Ammon's horn (tissue), 1 donor: Measurements from ENCODE around the gene AMZ1.

ENCODE experiments used
- DNase-seq: peaks from one replicate; pipeline ENCODE4 v3.0.0-alpha.2; 2016; ENCODE audit warnings: low spot score

Gene AMZ1

DNA sequence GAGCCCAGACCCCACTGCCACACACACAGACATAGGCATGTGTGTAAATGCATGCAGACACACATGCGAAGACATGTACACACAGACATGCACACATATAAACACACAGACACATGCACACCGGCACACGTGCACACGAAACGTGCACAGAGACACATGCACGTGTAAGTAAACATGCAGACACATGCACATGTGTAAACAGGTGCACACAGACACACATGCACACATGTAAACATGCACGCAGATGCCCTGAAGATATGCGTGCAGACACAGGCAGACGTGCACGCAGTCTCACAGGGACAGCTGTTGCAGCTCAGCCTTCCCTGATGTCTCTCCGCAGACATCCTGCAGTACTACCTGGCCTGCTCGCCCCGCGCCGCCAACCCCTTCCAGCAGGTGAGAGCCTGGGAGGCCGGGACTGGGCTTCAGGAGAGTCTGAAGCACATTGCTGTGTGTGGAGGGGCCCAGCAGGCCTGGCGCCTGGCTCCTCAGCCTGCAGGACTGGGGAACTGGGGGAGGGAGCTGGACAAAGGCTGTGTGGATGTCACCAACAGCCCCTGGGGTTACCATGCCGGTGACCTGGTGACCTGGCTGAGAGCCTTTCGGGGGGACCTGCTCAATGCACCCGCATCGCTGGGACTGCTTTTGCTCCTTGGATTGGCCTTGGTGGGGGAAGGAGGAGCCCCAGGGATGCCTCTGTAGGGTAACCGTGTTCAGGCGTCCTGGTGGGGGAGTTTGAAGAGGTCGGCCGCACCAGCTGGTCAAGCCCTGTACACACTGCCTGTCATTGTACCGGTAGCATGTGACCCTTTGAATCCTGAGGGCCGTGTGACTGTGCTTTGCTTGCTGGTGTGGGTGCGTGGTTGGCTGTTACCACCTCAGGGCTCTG, 35.9 kb upstream of the AMZ1 start:
- no peak for DNase-seq

DNA sequence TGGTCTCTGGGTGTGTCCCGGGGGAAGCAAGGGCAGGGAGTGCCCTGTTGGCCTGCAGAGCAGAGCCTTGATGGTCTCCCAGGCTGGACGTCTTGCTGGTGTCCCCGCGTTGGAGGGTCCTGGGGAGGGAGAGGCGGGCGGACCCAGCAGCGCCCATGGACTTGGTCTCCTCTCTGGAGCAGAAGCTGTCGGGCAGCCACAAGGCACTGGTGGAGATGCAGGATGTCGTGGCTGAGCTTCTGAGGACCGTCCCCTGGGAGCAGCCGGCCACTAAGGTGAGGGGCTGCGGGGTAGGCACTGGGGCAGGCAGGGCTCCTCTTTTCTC, 35.3 kb upstream of the AMZ1 start:
- no peak for DNase-seq

DNA sequence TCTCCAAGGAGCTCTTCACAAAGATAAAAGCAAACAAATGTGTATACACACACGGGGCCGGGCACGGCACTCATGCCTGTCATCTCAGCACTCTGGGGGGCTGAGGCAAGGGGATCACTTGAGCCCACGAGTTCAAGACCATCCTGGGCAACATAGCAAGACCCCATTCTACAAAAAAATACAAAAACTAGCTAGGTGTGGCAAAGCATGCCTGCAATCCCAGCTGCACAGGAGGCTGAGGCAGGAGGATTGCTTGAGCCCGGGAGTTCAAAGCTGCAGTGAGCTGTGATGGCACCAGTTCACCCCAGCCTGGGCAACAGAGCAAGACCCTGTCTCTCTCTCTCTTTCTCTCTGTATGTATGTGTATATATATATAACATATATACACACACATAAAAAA, 33.9 kb upstream of the AMZ1 start:
- no peak for DNase-seq

DNA sequence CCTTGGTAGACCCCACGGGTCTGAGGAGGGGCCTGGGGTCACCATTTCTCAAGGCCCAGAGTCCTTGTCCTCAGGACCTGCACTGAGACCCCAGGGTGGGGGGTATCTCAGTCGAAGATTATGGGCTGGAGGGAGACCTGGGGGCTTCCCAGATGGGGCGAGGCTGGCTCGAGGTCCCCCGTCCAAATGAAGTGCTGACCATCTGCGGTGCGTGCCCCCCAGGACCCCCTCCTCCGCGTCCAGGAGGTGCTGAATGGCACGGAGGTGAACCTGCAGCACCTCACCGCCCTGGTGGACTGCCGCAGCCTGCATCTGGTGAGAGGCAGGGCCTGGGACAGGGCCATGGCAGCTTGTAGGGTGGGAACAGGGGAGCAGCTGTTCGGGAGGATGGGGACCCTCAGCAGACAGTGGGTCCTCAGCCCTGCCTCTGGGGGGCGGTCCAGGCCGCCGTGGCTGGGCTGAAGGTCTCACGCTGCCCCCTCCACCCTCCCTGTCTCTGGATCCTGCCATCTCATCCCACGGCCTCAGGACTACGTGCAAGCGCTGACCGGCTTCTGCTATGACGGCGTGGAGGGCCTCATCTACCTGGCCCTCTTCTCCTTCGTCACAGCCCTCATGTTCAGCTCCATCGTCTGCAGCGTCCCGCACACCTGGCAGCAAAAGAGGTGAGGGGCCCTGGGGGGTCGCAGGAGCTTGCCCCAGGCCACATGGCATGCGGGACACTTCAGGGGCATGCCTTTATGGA, 32.0 kb upstream of the AMZ1 start:
- no peak for DNase-seq

DNA sequence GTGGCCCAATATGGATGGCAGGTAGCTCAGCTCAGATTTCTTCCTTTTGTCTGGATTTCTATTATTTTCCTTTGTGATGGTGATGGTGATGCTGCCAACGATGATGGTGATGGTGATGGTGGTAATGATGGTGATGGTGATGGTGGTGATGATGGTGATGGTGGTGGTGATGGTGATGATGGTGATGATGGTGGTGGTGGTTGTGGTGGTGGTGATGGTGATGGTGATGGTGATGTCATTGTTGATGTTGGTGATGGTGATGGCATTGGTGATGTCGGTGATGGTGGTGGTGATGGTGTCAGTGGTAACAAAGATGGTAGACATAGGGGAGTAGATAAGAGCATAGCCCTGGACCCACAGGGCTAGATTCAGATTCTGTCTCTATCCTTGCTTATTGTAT, 30.8 kb upstream of the AMZ1 start:
- DNase-seq, result no peak

DNA sequence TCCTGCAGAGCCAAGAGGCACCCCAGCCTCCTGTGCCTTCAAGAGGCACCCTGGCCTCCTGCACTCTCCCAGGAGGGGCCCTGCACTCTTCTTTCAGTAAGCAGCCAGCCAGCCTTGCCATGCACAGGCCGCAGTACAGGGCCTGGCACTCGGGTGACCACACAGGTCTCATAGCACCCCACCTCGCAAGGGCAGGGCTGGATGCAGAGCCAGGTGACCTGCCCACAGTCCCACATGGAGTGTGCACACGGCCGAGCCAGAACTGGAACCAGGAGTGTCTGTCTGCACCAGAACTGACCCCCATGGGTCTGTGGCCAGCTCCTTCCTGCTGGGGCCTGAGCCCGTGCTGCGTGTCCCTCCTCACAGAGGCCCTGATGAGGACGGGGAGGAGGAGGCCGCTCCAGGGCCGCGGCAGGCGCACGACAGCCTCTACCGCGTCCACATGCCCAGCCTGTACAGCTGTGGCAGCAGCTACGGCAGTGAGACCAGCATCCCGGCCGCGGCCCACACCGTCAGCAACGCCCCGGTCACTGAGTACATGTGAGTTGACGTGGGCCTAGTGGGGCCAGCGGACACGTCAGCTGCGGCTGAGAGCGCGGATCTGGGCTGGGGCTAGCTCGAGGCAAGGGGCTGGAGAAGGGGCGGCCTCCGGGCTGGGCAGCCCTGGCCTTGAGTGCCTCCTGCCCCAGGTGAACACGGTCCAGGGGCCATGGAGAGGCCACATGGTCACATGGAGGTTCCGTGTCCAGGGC, 29.9 kb upstream of the AMZ1 start:
- DNase-seq, result no peak

DNA sequence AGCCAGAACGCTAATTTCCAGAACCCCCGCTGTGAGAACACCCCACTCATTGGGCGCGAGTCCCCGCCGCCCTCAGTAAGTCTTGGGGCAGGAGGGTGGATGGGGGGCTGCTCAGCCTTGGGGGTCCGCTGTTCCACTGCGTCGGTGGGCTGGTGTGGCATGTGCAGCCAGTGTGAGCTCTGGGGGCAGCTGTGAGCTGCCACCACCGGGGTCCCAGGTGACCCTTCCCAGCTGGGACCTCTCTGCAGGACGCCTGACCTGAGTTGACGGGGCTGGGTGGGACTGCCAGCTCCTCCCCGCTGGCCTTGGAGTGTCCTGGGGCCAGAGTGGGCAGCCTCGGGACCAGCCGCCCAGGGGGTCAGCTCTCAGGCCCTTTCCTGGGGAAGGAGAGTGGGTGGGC, 29.1 kb upstream of the AMZ1 start:
- DNase-seq, result no peak

DNA sequence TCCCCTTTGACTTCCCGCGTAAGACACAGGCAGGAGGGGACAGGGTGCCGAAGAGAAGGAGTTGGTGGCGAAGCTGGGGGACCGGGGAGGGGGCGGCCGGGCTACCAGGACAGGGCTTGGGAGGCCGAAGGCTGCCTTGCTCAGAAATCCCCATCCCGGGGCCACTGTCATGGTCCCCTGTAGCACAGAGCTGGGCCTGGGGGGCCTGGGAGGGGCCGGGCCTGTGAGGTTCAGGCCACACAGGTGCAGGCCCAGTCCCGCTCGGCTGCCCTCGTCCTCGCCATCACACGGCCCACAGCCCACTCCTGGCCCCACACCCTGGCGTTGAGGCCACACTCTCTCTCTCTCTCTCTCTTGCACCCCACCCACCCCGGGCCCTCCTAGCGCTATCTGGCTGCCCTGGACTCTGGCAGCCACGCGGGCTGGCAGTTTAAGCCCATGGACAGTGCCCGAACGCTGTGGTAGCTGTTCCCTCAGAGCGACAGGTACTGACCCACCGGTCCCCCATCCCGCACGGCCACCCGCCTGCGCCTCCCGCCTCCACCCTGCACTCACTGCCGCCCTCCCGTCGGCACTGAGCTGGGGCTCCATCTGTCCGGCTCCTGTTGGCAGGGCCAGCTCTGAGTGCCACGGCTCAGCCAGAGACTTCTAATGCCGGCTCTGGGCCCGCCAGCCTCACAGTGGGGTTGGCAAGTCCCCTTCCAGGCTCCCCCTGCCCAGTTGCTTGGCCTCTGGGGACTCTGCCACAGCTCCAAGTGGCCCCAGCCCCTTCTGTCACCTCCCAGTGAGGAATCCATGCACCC, 28.2 kb upstream of the AMZ1 start:
- no peak for DNase-seq

DNA sequence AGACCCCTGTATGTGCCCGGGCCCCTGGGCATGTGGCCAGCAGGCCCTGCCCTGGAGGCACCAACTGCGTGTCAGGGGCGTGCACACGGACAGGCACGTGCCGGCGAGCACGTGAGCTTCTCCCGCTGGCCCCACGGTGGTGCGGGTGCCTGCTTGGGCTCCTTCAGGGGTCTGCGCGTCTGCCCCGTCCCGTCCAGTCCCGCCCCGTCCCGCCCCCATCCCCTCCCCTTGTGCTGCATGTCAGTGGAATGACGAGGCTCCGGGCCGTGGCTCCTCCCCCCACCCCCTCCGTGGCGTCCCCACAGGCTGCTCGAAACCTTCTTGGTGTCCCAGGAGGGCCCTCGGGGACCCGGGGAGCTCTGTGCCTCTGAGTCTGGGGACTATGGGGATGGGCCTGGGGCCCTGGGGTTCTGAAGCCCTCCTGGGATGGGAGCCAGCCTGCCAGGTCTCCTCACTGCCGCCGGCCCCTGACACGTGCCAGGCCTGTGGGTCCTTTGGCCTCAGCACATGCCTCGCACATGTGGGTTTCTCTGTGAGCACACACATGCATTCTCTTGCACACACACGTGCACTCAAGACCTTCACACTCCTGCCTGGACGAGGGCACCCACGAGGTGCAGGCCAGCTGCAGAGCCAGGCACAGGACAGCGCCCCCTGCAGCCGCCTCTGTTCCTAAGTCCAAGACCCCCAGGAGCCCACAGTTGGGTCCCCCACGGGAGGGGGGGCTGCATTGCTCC, 27.5 kb upstream of the AMZ1 start:
- no peak for DNase-seq

DNA sequence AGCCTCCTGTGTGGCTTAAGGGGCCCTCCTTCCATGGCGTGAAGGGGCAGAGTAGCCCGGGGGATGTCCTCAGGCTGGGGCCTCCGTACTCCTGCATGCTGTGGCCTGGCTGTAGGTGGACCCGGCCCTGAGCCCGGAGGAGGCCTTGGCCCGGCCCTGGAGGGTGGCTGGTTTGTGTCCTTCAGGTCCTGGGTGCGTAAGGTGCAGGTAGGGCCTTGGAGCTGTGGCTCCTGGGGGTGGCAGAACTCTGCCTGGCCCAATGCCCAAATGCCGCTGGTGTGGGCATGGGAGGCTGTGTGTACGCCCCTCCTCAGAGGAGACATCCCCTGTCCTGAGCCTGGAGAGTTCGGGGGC, 26.9 kb upstream of the AMZ1 start:
- DNase-seq, result no peak

DNA sequence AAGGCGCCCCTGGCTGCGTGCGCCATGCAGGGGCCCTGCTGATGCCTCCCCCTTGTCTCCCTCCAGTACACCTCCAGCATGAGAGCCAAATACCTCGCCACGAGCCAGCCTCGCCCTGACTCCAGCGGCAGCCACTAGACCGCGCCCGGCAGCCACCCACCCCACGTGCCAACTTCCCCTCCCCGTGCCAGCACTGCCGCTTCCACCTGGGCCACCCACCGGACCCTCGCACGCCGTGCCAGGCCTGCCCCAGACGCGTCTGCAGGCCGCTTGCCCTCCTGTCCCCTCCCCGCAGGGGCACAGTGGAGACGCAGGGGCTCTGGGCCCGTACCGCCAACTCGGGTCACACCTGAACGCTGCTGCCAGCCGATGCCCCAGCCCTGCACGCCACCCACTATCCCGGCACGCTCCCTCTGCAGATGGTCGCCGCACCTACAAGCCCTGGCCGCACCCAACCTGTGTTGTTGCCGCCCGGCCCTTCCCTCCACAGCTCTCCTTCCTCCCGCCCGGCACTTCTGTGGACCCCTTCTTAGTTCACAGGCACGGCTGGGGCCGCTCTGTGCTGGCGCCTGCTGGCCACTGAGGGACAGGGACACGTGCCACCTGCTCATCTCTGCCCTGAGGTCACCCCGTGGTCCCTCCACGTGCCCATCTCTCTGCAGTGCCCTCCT, 26.3 kb upstream of the AMZ1 start:
- DNase-seq, result no peak

DNA sequence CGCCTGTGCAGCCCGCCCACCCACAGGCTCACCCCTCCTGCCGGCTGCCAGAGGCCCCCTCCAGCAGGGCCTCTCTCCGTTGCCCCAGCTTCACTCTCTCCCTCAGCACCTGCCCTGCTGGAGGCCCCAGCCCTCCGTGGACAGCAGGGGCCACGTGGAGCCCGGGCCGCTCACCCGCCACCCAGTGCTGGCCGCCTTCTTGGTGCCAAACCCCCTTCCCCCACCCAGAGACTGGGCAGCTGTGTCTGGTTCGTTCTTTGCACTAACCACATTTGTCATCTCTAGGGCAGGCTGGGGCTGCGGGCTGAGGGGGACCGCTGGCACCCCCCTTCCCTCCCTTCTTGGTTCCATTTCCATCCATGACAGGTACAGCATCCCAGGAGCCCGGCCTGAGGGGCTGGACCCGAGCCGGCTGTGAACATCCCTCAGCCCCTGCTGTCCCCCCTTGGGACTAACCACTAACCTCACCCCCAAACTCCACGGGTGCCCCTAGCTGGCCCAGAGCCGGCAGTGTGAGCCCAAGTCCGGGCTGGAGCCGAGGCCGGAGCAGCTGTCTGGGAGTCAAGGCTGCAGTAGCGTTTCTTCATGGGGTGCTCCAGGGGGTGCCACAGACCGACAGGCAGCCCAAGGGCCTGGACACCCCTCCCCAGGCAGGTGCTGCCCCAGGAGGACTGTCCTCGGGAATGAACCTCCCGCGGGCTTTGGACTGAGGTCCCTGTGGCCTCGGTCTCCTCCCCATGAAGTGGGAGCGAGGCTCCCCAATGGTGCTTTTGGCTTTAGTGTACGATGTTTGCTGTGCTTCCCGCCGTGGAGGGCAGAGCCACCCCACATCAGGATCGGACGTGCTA, 25.5 kb upstream of the AMZ1 start:
- no peak for DNase-seq

DNA sequence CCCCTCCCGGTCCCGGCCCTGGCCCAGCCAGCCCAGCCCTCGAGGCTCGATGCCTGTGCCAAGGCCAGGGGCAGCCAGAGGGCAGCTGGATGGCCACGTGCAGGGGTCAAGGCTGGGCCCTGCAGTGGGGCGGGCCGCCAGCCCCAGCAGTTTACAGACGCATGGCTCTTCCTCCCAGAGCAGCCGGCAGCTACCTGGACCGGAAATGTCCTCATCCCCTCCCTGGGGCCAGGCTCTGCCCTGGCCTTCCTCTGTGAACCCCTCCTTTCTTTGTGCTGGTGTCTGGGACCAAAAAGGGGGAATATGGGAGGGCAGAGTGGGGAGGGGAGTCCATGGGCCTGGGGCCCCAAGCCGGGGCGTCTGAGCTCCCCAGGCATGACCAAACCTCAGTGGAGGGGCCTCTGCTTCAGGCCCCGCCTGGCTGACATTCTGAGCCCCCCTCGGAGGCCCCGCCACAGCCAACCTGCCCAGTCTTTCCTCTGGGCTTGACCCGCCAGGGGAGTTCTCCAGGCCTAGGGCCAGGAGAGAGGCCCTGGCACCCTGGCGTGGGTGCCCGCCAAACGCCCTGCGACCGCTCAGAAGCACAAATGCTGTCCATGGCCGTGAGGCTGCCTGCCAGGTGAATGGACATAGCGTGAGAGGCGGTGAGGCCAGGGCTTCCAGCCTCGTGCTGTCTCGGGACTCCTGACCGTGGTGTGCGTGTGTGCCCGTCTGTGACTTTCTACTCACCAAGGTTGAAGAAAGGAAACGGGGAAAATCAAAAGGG, 24.7 kb upstream of the AMZ1 start:
- no peak for DNase-seq

DNA sequence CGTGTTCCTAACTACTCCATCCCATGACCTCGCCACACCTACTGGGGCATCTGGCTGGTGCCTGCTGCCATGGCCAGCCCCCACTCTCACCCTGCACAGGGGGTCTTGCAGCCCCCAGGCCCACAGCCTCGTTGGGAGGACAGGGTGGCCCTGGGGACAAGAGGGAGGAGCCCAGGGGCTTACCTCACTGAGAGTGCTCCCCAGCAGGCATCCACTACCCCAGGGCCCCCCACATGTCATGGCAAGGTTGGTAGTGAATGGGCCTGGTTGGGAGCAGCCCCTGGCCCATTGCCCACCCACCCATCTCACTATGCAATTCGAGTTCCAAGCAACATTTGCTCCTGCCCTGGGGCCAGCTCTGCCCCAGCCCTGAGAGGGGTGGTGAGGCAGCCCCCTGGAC, 24.0 kb upstream of the AMZ1 start:
- DNase-seq, result no peak

DNA sequence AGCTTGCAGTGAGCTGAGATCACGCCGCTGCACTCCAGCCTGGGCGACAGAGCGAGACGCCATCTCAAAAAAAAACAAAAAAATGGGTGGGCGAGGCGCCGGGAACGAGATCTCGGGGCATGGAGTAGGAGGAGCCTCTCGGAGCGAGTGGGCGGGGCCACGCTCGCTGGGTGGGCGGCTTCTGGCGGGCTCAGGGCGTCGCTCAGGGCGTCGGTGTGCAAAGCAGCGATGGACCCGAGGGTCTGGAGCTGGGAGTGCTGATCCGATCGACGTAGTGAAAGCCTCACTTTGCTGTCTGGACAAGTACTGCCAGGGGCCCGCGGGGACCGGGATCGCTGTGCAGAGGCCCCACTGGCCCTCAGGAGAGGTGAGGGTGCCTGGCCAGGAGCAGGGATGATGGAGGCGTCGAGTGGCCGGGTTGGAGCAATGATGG, 22.6 kb upstream of the AMZ1 start:
- DNase-seq, result no peak

DNA sequence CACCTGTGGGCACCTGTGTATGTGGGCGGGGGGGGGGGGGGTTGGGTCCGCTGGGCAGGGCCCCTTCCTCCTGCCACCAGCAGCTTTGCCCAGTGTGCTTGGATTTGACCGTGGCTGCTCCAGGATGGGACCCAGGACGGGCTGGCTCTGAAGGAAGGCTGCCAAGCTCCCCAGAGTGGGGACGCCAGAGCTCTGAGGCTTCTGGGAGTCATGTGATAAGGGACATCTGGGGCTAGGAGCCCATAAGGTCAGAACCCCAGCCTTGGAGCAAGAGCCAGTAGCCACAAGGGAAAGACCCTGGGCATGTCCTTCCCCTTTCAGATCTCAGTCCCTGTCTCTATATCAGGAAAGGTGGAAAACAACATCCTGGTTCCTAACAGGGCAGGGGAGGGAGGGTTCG, 21.8 kb upstream of the AMZ1 start:
- DNase-seq, result no peak

DNA sequence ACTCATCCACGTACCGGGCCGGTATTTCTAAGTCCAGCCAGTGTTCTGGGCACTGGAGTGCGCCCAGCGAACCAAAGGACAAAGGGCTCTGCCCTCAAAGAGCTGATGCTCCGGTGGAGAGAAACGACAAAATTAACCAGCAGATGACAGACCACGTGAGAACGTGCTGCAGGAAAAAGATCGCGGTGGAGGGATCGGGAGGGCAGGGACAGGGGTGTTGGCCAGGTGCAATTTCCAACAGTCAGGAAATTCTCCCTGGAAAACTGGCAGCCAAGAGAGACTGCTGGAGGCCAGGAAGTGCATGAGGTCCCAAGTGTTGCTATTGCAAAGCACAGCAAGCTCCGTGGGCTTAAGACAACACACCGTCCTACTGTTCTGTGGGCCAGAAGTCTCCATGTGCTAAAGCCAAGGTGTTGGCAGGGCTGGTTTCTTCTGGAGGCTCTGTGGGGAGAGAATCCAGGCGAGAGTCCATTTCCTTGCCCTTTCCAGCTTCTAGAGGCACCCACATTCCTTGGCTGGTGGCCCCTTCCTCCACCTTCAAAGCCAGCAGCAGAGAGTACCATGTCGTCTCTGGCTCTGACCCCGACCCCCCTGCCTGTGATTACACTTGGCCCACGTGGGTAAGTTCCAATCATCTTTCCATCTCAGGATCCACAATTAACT, 21.3 kb upstream of the AMZ1 start:
- DNase-seq, result no peak

DNA sequence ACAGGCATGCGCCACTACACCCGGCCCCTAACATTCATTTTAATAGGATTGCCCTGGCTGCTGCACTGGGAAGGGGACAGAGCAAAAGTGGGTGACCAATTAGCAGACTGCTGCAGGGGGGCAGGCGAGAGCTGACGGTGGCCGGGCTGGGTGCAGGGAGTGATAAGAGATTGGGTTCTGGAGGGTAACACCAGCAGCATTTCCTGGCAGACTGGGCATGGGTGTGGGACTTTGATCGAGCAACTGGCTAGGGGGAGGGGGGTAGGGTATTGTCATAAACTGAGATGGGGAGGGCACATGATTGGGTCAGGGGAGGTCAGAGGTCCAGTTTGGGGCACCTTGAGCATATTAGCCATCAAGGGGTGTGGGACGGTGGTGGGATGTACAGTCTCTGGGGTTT, 20.2 kb upstream of the AMZ1 start:
- no peak for DNase-seq

DNA sequence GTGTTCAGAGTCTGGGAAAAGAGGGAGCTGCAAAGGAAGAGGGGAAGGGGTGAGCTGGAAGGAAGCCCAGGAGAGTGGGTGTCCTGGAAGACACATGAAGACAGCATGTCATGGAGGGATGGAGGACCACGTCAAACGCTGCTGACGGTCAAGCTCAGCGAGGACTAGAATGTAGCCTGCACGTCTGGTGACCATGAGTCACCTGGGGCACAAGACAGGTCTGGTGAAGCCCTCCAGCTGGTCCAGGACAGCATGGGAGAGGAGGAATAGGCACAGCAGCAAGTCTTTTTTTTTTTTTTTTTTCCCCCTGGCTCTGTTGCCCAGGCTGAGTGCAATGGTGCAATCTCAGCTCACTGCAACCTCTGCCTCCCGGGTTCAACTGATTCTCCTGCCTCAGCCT, 19.6 kb upstream of the AMZ1 start:
- DNase-seq, result no peak
